ENCODE data around the gene FHAD1. TPM values are rescaled to one million over a fixed set of nuclear protein-coding genes. Genes with fewer than 3 reads are reported as not detected.

The FHAD1 gene
- total and polyA plus RNA-seq, 2 donors (not counting 1 experiment from before 2014, with no cell fraction given), result not detected

DNA sequence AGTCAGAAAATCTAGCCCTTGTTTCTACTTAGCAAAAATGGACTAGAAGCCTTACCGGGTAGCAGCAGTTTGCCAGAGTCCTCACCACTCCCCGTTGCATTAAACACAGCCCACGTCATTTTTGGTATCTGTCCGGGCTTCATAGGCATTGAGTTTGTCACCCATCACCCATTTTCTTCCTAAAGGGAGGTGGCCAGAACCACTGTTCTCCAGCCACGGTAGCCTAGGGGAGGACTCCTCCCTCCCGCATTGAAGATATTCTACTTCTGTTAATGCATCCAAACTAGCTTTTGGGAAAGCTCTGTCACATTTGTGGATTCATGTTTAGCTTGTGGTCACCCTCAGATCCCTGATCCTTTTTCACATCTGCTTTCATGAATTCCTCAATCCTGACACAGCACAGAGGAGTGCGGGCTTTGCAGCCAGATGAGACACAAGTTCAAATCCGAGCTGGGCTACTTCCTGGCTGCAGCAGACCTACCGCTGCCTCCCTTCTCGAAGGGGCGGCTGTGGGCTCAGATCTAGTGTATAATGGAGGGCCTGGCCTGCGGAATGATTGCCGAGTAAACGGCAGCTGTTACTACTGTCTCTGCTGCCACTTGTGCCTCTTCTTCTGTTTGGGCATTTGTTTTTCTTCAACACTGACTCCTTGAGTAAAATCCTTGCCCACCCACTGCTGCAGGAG, 99.5 kb downstream of the FHAD1 start:
- intact Hi-C loops (cut with micrococcal nuclease), result no loop called here
- Histone ChIP-seq H3K9ac (ENCODE audit: low read length) (no peak overlapping the region), H3K4me2 (replicated peaks; ENCODE audit: low read depth, low read length, poor library complexity, severe bottlenecking) (no peak overlapping the region), H3K36me3 (replicated peaks in 1 of 2; ENCODE audit: control extremely low read depth in 1 of 2, control insufficient read depth in 1 of 2, extremely low read depth in 1 of 2, insufficient read depth in 2 of 2, low read length in 1 of 2) (no peaks in the 10 kb centered on the region), H3K27me3 (replicated peaks in 1 of 4; ENCODE audit: control extremely low read depth in 1 of 4, control insufficient read depth in 3 of 4, insufficient read depth in 4 of 4, low read length in 3 of 4) (peaks cover 0 to 10% (median 5%) of the 10 kb centered on the region in 4 experiments), H3K79me2 (ENCODE audit: control insufficient read depth, insufficient read depth, low read length) (no peaks in the 10 kb centered on the region), H3K4me1 (ENCODE audit: control insufficient read depth in 2 of 2, insufficient read depth in 2 of 2, low read length in 2 of 2) (peaks cover 5 to 12% of the 10 kb centered on the region in 2 donors), H3K9me3 (ENCODE audit: control extremely low read depth in 1 of 3, control insufficient read depth in 2 of 3, insufficient read depth in 1 of 3, low read length in 2 of 3) (no peaks in the 10 kb centered on the region), H3K4me3 (ENCODE audit: control extremely low read depth in 1 of 5, extremely low read depth in 1 of 5, insufficient read depth in 1 of 5, low read depth in 2 of 5, low read length in 4 of 5) (no peak overlapping the region), H2AFZ (ENCODE audit: insufficient read depth, low read depth, low read length, poor library complexity, severe bottlenecking) (no peak overlapping the region), H3K27ac (ENCODE audit: low read length in 2 of 2) (no peak overlapping the region), H4K20me1 (ENCODE audit: control insufficient read depth, insufficient read depth, low read length, poor library complexity, severe bottlenecking) (no peaks in the 10 kb centered on the region)
- Mint-ChIP-seq H3K9me3 (ENCODE audit: insufficient read depth) (no peaks in the 10 kb centered on the region), H3K4me1 (peaks cover 9% of the 10 kb centered on the region), H3K27ac (no peak overlapping the region), H3K4me3 (no peak overlapping the region), H3K27me3 (peaks cover 50% of the 10 kb centered on the region)
- ATAC-seq (ENCODE audit: low read depth) (no peak), DNase-seq (no peak)
- TF ChIP-seq, protein P1, sequence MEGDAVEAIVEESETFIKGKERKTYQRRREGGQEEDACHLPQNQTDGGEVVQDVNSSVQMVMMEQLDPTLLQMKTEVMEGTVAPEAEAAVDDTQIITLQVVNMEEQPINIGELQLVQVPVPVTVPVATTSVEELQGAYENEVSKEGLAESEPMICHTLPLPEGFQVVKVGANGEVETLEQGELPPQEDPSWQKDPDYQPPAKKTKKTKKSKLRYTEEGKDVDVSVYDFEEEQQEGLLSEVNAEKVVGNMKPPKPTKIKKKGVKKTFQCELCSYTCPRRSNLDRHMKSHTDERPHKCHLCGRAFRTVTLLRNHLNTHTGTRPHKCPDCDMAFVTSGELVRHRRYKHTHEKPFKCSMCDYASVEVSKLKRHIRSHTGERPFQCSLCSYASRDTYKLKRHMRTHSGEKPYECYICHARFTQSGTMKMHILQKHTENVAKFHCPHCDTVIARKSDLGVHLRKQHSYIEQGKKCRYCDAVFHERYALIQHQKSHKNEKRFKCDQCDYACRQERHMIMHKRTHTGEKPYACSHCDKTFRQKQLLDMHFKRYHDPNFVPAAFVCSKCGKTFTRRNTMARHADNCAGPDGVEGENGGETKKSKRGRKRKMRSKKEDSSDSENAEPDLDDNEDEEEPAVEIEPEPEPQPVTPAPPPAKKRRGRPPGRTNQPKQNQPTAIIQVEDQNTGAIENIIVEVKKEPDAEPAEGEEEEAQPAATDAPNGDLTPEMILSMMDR (IDR thresholded peaks at IDR 0.05), result no peak
- TF ChIP-seq EZH2 (IDR thresholded peaks at IDR 0.05; ENCODE audit: borderline replicate concordance, insufficient read depth, low read depth, low read length, poor library complexity, severe bottlenecking), result no peak
- 97% methylated on average over 14 of the region's 14 CpGs for WGBS (ENCODE audit: insufficient coverage)
- ChIA-PET CTCF (interaction anchor here (0.7 kb wide), 2 partner anchors 23 to 85 kb away, joined by 3 read pairs; no protein-coding TSS in a partner anchor), POLR2A (no interaction called here)

DNA sequence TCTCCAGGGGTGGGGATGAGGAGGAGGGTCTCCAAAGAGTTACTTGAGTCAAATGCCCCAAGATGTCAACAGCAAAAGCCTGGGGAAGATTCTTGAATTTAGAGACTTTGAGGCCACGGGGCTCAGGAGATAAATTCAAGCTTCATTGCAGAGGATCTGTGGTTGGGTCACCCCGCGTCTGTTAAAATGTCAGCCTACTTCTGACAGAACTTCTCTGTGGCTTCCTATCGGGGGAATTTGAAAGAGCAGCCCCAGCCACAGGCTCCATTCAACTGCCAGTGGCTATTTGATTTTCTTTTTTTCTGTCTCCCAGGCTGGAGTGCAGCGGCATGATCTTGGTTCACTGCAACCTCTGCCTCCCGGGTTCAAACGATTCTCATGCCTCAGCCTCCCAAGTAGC, 100.2 kb downstream of the FHAD1 start:
- CTCF ChIA-PET, result interaction anchor here (0.7 kb wide), 1 partner anchor 85 kb away, joined by 3 read pairs; no protein-coding TSS in a partner anchor
- H3K9ac ChIP-seq (ENCODE audit: low read length), result no peak overlapping the region
- H3K4me3 ChIP-seq (ENCODE audit: control extremely low read depth in 1 of 5, extremely low read depth in 1 of 5, insufficient read depth in 1 of 5, low read depth in 2 of 5, low read length in 4 of 5), result no peak overlapping the region
- no peak overlapping the region for H3K4me2 ChIP-seq (replicated peaks; ENCODE audit: low read depth, low read length, poor library complexity, severe bottlenecking)
- no peaks in the 10 kb centered on the region for H3K9me3 Mint-ChIP-seq (ENCODE audit: insufficient read depth)
- H3K4me1 Mint-ChIP-seq, result peaks cover 9% of the 10 kb centered on the region
- no peaks in the 10 kb centered on the region for H3K79me2 ChIP-seq (ENCODE audit: control insufficient read depth, insufficient read depth, low read length)
- H2AFZ ChIP-seq (ENCODE audit: insufficient read depth, low read depth, low read length, poor library complexity, severe bottlenecking), result no peak overlapping the region
- no peaks in the 10 kb centered on the region for H3K9me3 ChIP-seq (ENCODE audit: control extremely low read depth in 1 of 3, control insufficient read depth in 2 of 3, insufficient read depth in 1 of 3, low read length in 2 of 3)
- peaks cover 48% of the 10 kb centered on the region for H3K27me3 Mint-ChIP-seq
- H3K36me3 ChIP-seq (replicated peaks in 1 of 2; ENCODE audit: control extremely low read depth in 1 of 2, control insufficient read depth in 1 of 2, extremely low read depth in 1 of 2, insufficient read depth in 2 of 2, low read length in 1 of 2), result no peaks in the 10 kb centered on the region
- no peak overlapping the region for H3K27ac ChIP-seq (ENCODE audit: low read length in 2 of 2)
- H3K27ac Mint-ChIP-seq, result no peak overlapping the region
- intact Hi-C loops (cut with micrococcal nuclease), result no loop called here
- ATAC-seq (ENCODE audit: low read depth) (no peak), DNase-seq (no peak)
- peaks cover 0 to 10% (median 5%) of the 10 kb centered on the region in 4 experiments for H3K27me3 ChIP-seq (replicated peaks in 1 of 4; ENCODE audit: control extremely low read depth in 1 of 4, control insufficient read depth in 3 of 4, insufficient read depth in 4 of 4, low read length in 3 of 4)
- H4K20me1 ChIP-seq (ENCODE audit: control insufficient read depth, insufficient read depth, low read length, poor library complexity, severe bottlenecking), result no peaks in the 10 kb centered on the region
- 20% methylated on average over 7 of the region's 7 CpGs for WGBS (ENCODE audit: insufficient coverage)
- POLR2A ChIA-PET, result no interaction called here
- H3K4me3 Mint-ChIP-seq, result no peak overlapping the region
- no peak for TF ChIP-seq EZH2 (IDR thresholded peaks at IDR 0.05; ENCODE audit: borderline replicate concordance, insufficient read depth, low read depth, low read length, poor library complexity, severe bottlenecking)
- TF ChIP-seq, protein P1 (IDR thresholded peaks at IDR 0.05), result no peak
- peaks cover 5 to 12% of the 10 kb centered on the region in 2 donors for H3K4me1 ChIP-seq (ENCODE audit: control insufficient read depth in 2 of 2, insufficient read depth in 2 of 2, low read length in 2 of 2)
